ENCODE results near the gene HINFP. TPM values are rescaled to one million over a fixed set of nuclear protein-coding genes. Genes with fewer than 3 reads are reported as not detected.

The HINFP gene
- total and polyA plus RNA-seq, 9 of the 15 experiments (the other 6 are each of a cell fraction or from before 2014, with no cell fraction given) = 13.8 to 34.1 (median 22.5) TPM

GRCh38 chr11:119111361-119111925 is 9.9 kb upstream of the HINFP start:
- Histone ChIP-seq H3K36me3 (ENCODE audit: control insufficient read depth, insufficient read depth, low read length) (peaks cover 75% of the 10 kb centered on the region), H3K27me3 (ENCODE audit: control insufficient read depth in 2 of 2, insufficient read depth in 2 of 2, low read length in 2 of 2) (no peaks in the 10 kb centered on the region), H3K4me2 (ENCODE audit: insufficient read depth, low read length) (no peak overlapping the region), H4K20me1 (replicated peaks; ENCODE audit: control insufficient read depth, insufficient read depth, low read length) (peaks cover 18% of the 10 kb centered on the region), H3K27ac (ENCODE audit: extremely low read depth, low read depth, low read length) (no peak overlapping the region; the same call in 2 of the 3 replicates), H3K4me3 (no peak overlapping the region), H3K9ac (ENCODE audit: insufficient read depth in 1 of 2, low read depth in 2 of 2, low read length in 2 of 2) (peak overlapping the region in 1 of 2 experiments; percentile 17; a peak in 1 of 4 replicates), H3K79me2 (ENCODE audit: control insufficient read depth, insufficient read depth, low read length) (peaks cover 37% of the 10 kb centered on the region), H3K9me3 (replicated peaks; ENCODE audit: control insufficient read depth, insufficient read depth, low read depth, low read length) (no peaks in the 10 kb centered on the region), H3K4me1 (replicated peaks in 1 of 2; ENCODE audit: control insufficient read depth in 2 of 2, insufficient read depth in 2 of 2, low read length in 2 of 2) (peaks cover 25 to 29% of the 10 kb centered on the region in 2 experiments), H3K9me1 (ENCODE audit: control insufficient read depth, insufficient read depth, low read length) (no peaks in the 10 kb centered on the region), H2AFZ (ENCODE audit: low read depth, low read length) (no peak overlapping the region)
- no peak for DNase-seq (ENCODE audit: extremely low read depth in 1 of 4, low spot score in 3 of 4)
- WGBS (ENCODE audit: insufficient coverage, low coverage, missing lambda C conversion rate) = 95% methylated on average over 11 of the region's 11 CpGs
- ATAC-seq = no peak
- in situ Hi-C loops (cut with MboI) = no loop called here
- ChIA-PET POLR2A (interaction anchor here (1.0 to 5.8 kb wide), 2 partner anchors 16 to 37 kb away, joined by 3 to 75 read pairs; a partner anchor contains a TSS), CTCF (ENCODE audit: low intra/inter-chr PET ratio) (no interaction called here)
- FAIRE-seq = no peak
- BruUV-seq (replicated peaks) = no TSS peak
- intact Hi-C loops (cut with micrococcal nuclease) = no loop called here
- TF ChIP-seq POLR3G (IDR thresholded peaks at IDR 0.05; ENCODE audit: extremely low read depth, insufficient read length, insufficient replicate concordance) = no peak
- TF ChIP-seq FOSL1 (tag; conservative IDR thresholded peaks at IDR 0.05) = no peak
- TF ChIP-seq NFYB (IDR thresholded peaks at IDR 0.05; ENCODE audit: extremely low read depth, insufficient read length) = no peak
- TF ChIP-seq, protein P1, sequence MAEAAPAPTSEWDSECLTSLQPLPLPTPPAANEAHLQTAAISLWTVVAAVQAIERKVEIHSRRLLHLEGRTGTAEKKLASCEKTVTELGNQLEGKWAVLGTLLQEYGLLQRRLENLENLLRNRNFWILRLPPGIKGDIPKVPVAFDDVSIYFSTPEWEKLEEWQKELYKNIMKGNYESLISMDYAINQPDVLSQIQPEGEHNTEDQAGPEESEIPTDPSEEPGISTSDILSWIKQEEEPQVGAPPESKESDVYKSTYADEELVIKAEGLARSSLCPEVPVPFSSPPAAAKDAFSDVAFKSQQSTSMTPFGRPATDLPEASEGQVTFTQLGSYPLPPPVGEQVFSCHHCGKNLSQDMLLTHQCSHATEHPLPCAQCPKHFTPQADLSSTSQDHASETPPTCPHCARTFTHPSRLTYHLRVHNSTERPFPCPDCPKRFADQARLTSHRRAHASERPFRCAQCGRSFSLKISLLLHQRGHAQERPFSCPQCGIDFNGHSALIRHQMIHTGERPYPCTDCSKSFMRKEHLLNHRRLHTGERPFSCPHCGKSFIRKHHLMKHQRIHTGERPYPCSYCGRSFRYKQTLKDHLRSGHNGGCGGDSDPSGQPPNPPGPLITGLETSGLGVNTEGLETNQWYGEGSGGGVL (CRISPR knock-in tag; IDR thresholded peaks at IDR 0.05) = no peak
- no peak for TF ChIP-seq SIN3B (IDR thresholded peaks at IDR 0.05; ENCODE audit: low read depth)
- TF ChIP-seq DEAF1 (CRISPR knock-in tag; IDR thresholded peaks at IDR 0.05) = no peak
- TF ChIP-seq U2AF2 (optimal IDR thresholded peaks at IDR 0.05; ENCODE audit: low read depth, low read length) = no peak
- TF ChIP-seq, protein P2, sequence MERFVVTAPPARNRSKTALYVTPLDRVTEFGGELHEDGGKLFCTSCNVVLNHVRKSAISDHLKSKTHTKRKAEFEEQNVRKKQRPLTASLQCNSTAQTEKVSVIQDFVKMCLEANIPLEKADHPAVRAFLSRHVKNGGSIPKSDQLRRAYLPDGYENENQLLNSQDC (CRISPR knock-in tag; IDR thresholded peaks at IDR 0.05) = no peak
- TF ChIP-seq BMI1 (IDR thresholded peaks at IDR 0.05; ENCODE audit: low read length) = no peak
- TF ChIP-seq SREBF1 (IDR thresholded peaks at IDR 0.05; ENCODE audit: borderline replicate concordance, low read depth, low read length) = no peak
- TF ChIP-seq PKNOX1 (IDR thresholded peaks at IDR 0.05) = no peak
- TF ChIP-seq DPF2 (IDR thresholded peaks at IDR 0.05) = no peak
- no peak for TF ChIP-seq HMBOX1 (IDR thresholded peaks at IDR 0.05)
- TF ChIP-seq ATF1 (CRISPR knock-in tag; IDR thresholded peaks at IDR 0.05) = no peak
- TF ChIP-seq ATF1 (tag; IDR thresholded peaks at IDR 0.05) = no peak
- TF ChIP-seq DNMT1 (IDR thresholded peaks at IDR 0.05) = no peak
